ENCODE data around the gene GFRA1. TPM values are rescaled to one million over a fixed set of nuclear protein-coding genes. Genes with fewer than 3 reads are reported as not detected.
"Not testable (repeated sequence)": the region's sequence is repeated elsewhere in the genome, so short reads cannot be mapped to it uniquely, and the experiment has no call there.

Gene GFRA1
- total RNA-seq, 2 experiments from 2014 or later, result not detected

DNA sequence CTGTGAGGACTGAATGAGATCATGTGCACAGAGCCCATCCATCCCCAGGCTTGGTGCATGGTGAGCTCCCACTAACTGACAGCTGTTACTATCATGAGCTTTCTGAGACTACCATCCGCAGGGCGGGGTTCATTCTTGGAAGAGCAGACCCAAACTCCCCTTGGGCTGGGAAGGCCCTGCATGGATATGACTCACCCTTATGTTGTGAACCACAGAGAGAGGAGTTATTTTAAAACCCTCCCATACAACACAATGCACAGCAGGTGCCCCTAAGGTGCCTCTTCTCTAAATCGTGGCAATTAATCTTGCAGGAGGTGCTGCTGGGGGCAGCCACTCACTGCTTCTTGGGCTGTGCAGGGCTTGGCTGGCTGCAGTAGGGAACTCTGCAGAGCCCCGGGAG is 219.1 kb downstream of the GFRA1 start:
- Histone ChIP-seq H3K36me3 (ENCODE audit: insufficient read depth, low read length) (no peaks in the 10 kb centered on the region), H3K4me3 (ENCODE audit: low read depth, low read length, poor library complexity, severe bottlenecking) (no peak overlapping the region), H3K9me2 (ENCODE audit: insufficient read depth, low read length) (no peaks in the 10 kb centered on the region), H4K20me1 (ENCODE audit: insufficient read depth, low read length) (no peaks in the 10 kb centered on the region), H3K4me1 (ENCODE audit: insufficient read depth, low read length, poor library complexity, severe bottlenecking) (no peaks in the 10 kb centered on the region), H3K79me2 (ENCODE audit: insufficient read depth, low read depth, low read length) (no peaks in the 10 kb centered on the region), H3K27ac (ENCODE audit: low read depth, low read length, poor library complexity, severe bottlenecking) (no peak overlapping the region), H3K4me2 (ENCODE audit: low read length) (no peak overlapping the region), H3K9me3 (ENCODE audit: low read length) (no peaks in the 10 kb centered on the region), H2AFZ (ENCODE audit: low read length) (no peak overlapping the region)
- DNase-seq (ENCODE audit: low spot score), result no peak
- intact Hi-C loops (cut with micrococcal nuclease; ENCODE audit: unreplicated experiment), result no loop called here
- ChIA-PET POLR2A (interaction anchor here (1.3 kb wide), 1 partner anchor 9 kb away, joined by 3 read pairs; no protein-coding TSS in a partner anchor), CTCF (ENCODE audit: unreplicated experiment) (no interaction called here)
- TF ChIP-seq, protein P1, sequence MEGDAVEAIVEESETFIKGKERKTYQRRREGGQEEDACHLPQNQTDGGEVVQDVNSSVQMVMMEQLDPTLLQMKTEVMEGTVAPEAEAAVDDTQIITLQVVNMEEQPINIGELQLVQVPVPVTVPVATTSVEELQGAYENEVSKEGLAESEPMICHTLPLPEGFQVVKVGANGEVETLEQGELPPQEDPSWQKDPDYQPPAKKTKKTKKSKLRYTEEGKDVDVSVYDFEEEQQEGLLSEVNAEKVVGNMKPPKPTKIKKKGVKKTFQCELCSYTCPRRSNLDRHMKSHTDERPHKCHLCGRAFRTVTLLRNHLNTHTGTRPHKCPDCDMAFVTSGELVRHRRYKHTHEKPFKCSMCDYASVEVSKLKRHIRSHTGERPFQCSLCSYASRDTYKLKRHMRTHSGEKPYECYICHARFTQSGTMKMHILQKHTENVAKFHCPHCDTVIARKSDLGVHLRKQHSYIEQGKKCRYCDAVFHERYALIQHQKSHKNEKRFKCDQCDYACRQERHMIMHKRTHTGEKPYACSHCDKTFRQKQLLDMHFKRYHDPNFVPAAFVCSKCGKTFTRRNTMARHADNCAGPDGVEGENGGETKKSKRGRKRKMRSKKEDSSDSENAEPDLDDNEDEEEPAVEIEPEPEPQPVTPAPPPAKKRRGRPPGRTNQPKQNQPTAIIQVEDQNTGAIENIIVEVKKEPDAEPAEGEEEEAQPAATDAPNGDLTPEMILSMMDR (conservative IDR thresholded peaks at IDR 0.05; ENCODE audit: low read length), result no peak
- no peak for TF ChIP-seq EZH2phosphoT487 (IDR thresholded peaks at IDR 0.05; ENCODE audit: borderline replicate concordance, low read depth, low read length)
- no TSS peak for BruUV-seq (replicated peaks)

DNA sequence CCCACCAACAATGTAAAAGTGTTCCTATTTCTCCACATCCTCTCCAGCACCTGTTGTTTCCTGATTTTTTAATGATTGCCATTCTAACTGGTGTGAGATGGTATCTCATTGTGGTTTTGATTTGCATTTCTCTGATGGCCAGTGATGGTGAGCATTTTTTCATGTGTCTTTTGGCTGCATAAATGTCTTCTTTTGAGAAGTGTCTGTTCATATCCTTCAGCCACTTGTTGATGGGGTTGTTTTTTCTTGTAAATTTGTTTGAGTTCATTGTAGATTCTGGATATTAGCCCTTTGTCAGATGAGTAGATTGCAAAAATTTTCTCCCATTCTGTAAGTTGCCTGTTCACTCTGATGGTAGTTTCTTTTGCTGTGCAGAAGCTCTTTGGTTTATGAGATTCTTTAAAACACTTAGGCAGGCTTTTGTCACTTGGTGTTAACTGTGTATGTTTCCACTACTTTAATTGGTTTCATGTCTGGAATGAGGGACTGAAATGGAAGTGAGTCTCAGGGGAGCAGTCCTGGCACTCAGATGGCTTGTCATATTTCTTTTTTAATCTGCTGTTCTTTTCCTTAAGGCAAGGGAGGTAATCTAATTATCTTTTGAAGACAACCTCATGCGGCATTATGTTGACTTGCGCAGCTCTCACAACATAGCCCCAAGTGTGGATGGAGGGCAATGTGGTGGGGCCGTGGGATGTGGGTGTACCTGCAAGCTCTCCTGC is 219.8 kb downstream of the GFRA1 start:
- BruUV-seq (replicated peaks); H2AFZ ChIP-seq (ENCODE audit: low read length); POLR2A ChIA-PET; H4K20me1 ChIP-seq (ENCODE audit: insufficient read depth, low read length); H3K4me3 ChIP-seq (ENCODE audit: low read depth, low read length, poor library complexity, severe bottlenecking); H3K9me2 ChIP-seq (ENCODE audit: insufficient read depth, low read length); CTCF ChIA-PET (ENCODE audit: unreplicated experiment); H3K4me1 ChIP-seq (ENCODE audit: insufficient read depth, low read length, poor library complexity, severe bottlenecking); H3K36me3 ChIP-seq (ENCODE audit: insufficient read depth, low read length); H3K9me3 ChIP-seq (ENCODE audit: low read length); H3K27ac ChIP-seq (ENCODE audit: low read depth, low read length, poor library complexity, severe bottlenecking); intact Hi-C loops (cut with micrococcal nuclease; ENCODE audit: unreplicated experiment); H3K79me2 ChIP-seq (ENCODE audit: insufficient read depth, low read depth, low read length); H3K4me2 ChIP-seq (ENCODE audit: low read length); DNase-seq (ENCODE audit: low spot score): not testable (repeated sequence)

DNA sequence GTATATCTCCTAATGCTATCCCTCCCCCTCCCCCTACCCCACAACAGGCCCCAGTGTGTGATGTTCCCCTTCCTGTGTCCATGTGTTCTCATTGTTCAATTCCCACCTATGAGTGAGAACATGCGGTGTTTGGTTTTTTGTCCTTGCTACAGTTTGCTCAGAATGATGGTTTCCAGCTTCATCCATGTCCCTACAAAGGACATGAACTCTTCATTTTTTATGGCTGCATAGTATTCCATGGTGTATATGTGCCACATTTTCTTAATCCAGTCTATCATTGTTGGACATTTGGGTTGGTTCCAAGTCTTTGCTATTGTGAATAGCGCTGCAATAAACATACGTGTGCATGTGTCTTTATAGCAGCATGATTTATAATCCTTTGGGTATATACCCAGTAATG is 220.5 kb downstream of the GFRA1 start:
- H4K20me1 ChIP-seq (ENCODE audit: insufficient read depth, low read length); H3K9me3 ChIP-seq (ENCODE audit: low read length); intact Hi-C loops (cut with micrococcal nuclease; ENCODE audit: unreplicated experiment); CTCF ChIA-PET (ENCODE audit: unreplicated experiment); H3K9me2 ChIP-seq (ENCODE audit: insufficient read depth, low read length); H3K27ac ChIP-seq (ENCODE audit: low read depth, low read length, poor library complexity, severe bottlenecking); H3K79me2 ChIP-seq (ENCODE audit: insufficient read depth, low read depth, low read length); POLR2A ChIA-PET; H3K4me1 ChIP-seq (ENCODE audit: insufficient read depth, low read length, poor library complexity, severe bottlenecking); H3K36me3 ChIP-seq (ENCODE audit: insufficient read depth, low read length); BruUV-seq (replicated peaks); H3K4me2 ChIP-seq (ENCODE audit: low read length); H2AFZ ChIP-seq (ENCODE audit: low read length); DNase-seq (ENCODE audit: low spot score); H3K4me3 ChIP-seq (ENCODE audit: low read depth, low read length, poor library complexity, severe bottlenecking): not testable (repeated sequence)

DNA sequence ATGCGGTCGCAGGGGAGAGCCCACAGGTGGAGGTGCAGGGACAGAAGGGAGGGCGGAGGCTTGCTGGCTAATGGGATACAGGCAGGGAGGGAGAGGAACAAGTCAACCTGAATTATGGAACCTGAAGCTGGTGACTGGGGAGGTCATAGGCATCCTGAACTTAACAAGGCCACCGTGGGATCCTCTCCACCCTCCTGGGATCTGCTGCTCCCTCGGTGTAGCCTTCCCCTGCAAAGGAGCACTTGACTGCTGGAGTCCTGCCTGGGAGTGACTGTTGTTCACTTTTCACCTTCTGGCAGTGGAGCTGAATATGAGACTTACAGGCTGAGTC is 223.1 kb downstream of the GFRA1 start:
- H4K20me1 ChIP-seq (ENCODE audit: insufficient read depth, low read length), result no peaks in the 10 kb centered on the region
- H3K4me3 ChIP-seq (ENCODE audit: low read depth, low read length, poor library complexity, severe bottlenecking), result no peak overlapping the region
- no TSS peak for BruUV-seq (replicated peaks)
- no peaks in the 10 kb centered on the region for H3K9me3 ChIP-seq (ENCODE audit: low read length)
- CTCF ChIA-PET (ENCODE audit: unreplicated experiment), result no interaction called here
- no peak overlapping the region for H2AFZ ChIP-seq (ENCODE audit: low read length)
- TF ChIP-seq EZH2phosphoT487 (IDR thresholded peaks at IDR 0.05; ENCODE audit: borderline replicate concordance, low read depth, low read length), result no peak
- TF ChIP-seq, protein P1 (conservative IDR thresholded peaks at IDR 0.05; ENCODE audit: low read length), result no peak
- intact Hi-C loops (cut with micrococcal nuclease; ENCODE audit: unreplicated experiment), result no loop called here
- H3K79me2 ChIP-seq (ENCODE audit: insufficient read depth, low read depth, low read length), result no peaks in the 10 kb centered on the region
- POLR2A ChIA-PET, result no interaction called here
- no peaks in the 10 kb centered on the region for H3K36me3 ChIP-seq (ENCODE audit: insufficient read depth, low read length)
- H3K27ac ChIP-seq (ENCODE audit: low read depth, low read length, poor library complexity, severe bottlenecking), result no peak overlapping the region
- no peaks in the 10 kb centered on the region for H3K9me2 ChIP-seq (ENCODE audit: insufficient read depth, low read length)
- no peaks in the 10 kb centered on the region for H3K4me1 ChIP-seq (ENCODE audit: insufficient read depth, low read length, poor library complexity, severe bottlenecking)
- DNase-seq (ENCODE audit: low spot score), result no peak
- no peak overlapping the region for H3K4me2 ChIP-seq (ENCODE audit: low read length)
